Fibroblast of gingiva (primary cell): ENCODE measurements around the gene TMEM59L.
A peak's percentile ranks its signal among the peaks of the same experiment; 100 is the strongest.

ENCODE experiments used
- DNase-seq: peaks from one replicate; pipeline ENCODE4 v3.0.0-alpha.2; 2011; ENCODE audit warnings: low read depth

Gene TMEM59L

GRCh38 chr19:18608805-18609716 is 3.6 kb upstream of the TMEM59L start:
- no peak for DNase-seq

GRCh38 chr19:18609717-18610051 is 3.0 kb upstream of the TMEM59L start:
- DNase-seq = no peak

GRCh38 chr19:18610245-18610555 is 2.5 kb upstream of the TMEM59L start:
- DNase-seq = no peak

- DNase-seq = no peak
Measured at GRCh38 chr19:18610556-18611326, 1.9 kb upstream of the TMEM59L start.

- no peak for DNase-seq
Measured at GRCh38 chr19:18611327-18612050, 1.2 kb upstream of the TMEM59L start.

GRCh38 chr19:18612051-18612771 is 459 bp upstream of the TMEM59L start:
- DNase-seq = no peak

- DNase-seq = no peak
Measured at GRCh38 chr19:18613589-18614234, 1.0 kb downstream of the TMEM59L start.

GRCh38 chr19:18616023-18616422 is 3.4 kb downstream of the TMEM59L start:
- no peak for DNase-seq

- DNase-seq = no peak
Measured at GRCh38 chr19:18617562-18617961, 4.9 kb downstream of the TMEM59L start.

GRCh38 chr19:18618236-18618635 is 5.6 kb downstream of the TMEM59L start:
- DNase-seq = no peak

GRCh38 chr19:18620311-18620710 is 7.6 kb downstream of the TMEM59L start:
- no peak for DNase-seq

- DNase-seq = no peak
Measured at GRCh38 chr19:18620902-18621301, 8.2 kb downstream of the TMEM59L start.

GRCh38 chr19:18626906-18627305 is 14.2 kb downstream of the TMEM59L start:
- DNase-seq = peak; percentile 21

GRCh38 chr19:18629166-18630088 is 16.8 kb downstream of the TMEM59L start:
- peak; percentile 84 for DNase-seq

- no peak for DNase-seq
Measured at GRCh38 chr19:18633321-18633720, 20.7 kb downstream of the TMEM59L start.

GRCh38 chr19:18634612-18635297 is 22.1 kb downstream of the TMEM59L start:
- DNase-seq = peak; percentile 67

GRCh38 chr19:18635831-18636182 is 23.1 kb downstream of the TMEM59L start:
- DNase-seq = no peak

GRCh38 chr19:18636183-18636968 is 23.7 kb downstream of the TMEM59L start:
- peak; percentile 94 for DNase-seq

- no peak for DNase-seq
Measured at GRCh38 chr19:18636969-18637629, 24.4 kb downstream of the TMEM59L start, which contains the start of gene KLHL26. Gene KLHL26 (plus strand): TSS chr19:18637028. CDS start chr19:18637055, 27 bp downstream.
